ENCODE data around the gene C12orf43.

Gene C12orf43

DNA sequence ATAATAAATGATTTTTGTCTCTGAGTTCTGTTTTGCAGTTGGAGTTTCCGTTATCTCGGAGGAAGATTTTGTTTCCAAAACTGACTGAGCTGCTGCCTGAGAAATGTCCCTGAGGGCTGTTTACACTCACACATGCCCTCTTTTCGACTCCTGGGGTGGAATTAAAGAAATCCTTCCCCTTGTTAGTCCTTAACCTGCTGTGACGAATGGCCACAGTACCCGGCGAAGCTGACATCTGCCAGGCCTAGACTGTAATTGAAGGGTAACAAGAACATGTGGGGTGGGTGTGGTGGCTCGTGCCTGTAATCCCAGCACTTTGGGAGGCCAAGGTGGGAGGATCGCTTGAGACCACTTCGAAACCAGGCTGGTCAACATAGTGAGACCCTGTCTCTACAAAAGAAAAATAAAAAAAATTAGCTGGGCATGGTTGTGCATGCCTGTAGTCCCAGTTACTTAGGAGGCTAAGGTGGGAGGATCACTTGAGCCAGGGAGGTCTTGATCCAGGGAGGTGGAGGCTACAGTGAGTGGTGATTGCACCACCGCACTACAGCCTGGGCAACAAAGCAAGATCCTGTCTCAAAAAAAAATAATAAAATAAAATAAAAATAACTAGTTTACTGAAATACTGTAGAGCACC lies 14.4 kb upstream of the C12orf43 start:
- Histone ChIP-seq H3K9me3 (ENCODE audit: control insufficient read depth in 2 of 2, low read length in 2 of 2) (no peaks in the 10 kb centered on the region), H3K9ac (ENCODE audit: low read depth in 1 of 2, low read length in 2 of 2) (no peak overlapping the region), H3K27ac (ENCODE audit: low read depth in 2 of 2, low read length in 2 of 2) (no peak overlapping the region), H3K36me3 (ENCODE audit: control insufficient read depth in 2 of 2, insufficient read depth in 2 of 2, low read length in 2 of 2) (peaks cover 0 to 12% of the 10 kb centered on the region in 2 donors), H3K27me3 (ENCODE audit: control insufficient read depth in 2 of 2, insufficient read depth in 2 of 2, low read length in 2 of 2) (no peaks in the 10 kb centered on the region), H3K4me3 (ENCODE audit: low read length in 2 of 2) (no peak overlapping the region), H3K4me1 (ENCODE audit: control insufficient read depth in 2 of 2, insufficient read depth in 2 of 2, low read length in 2 of 2) (peaks cover 8 to 13% of the 10 kb centered on the region in 2 donors)

DNA sequence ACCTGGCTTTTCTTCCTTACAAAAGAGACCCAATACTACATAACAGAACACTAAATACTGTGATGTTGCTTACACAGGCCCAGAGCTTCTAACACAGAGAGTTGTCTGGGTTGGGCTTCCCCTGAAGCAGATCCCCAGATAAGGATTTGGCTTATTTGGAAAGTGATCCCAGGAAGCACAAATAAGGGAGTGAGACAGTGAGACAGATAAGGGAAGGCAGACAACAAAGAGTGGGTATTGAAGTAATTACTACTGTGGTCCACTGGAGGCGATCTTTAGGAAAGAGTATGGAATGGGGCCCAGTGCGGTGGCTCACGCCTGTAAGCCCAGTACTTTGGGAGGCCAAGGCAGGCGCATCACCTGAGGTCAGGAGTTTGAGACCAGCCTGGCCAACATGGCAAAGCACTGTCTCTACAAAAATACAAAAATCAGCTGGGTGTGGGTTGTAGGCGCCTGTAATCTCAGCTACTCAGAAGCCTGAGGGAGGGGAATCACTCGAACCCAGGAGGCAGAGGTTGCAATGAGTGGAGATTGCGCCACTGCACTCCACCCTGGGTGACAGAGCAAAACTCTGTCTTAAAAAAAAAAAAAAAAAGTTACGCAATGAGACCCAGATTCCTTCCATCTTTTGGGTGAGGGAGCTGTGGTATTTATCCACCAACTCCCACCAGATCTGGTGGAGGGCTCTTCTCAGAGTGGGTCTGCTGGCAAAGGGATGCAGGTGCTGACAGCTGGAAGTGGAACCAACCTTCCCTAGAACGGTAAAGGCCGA lies 10.2 kb upstream of the C12orf43 start:
- Histone ChIP-seq H3K4me1 (ENCODE audit: control insufficient read depth in 2 of 2, insufficient read depth in 2 of 2, low read length in 2 of 2) (peaks cover 7 to 15% of the 10 kb centered on the region in 2 donors), H3K27me3 (ENCODE audit: control insufficient read depth in 2 of 2, insufficient read depth in 2 of 2, low read length in 2 of 2) (no peaks in the 10 kb centered on the region), H3K27ac (ENCODE audit: low read depth in 2 of 2, low read length in 2 of 2) (peak overlapping the region; percentile 84 to 94), H3K9me3 (ENCODE audit: control insufficient read depth in 2 of 2, low read length in 2 of 2) (no peaks in the 10 kb centered on the region), H3K4me3 (ENCODE audit: low read length in 2 of 2) (peak overlapping the region in 1 of 2 donors; percentile 37), H3K36me3 (ENCODE audit: control insufficient read depth in 2 of 2, insufficient read depth in 2 of 2, low read length in 2 of 2) (peaks cover 0 to 8% of the 10 kb centered on the region in 2 donors), H3K9ac (ENCODE audit: low read depth in 1 of 2, low read length in 2 of 2) (peak overlapping the region in 1 of 2 donors; percentile 34)

DNA sequence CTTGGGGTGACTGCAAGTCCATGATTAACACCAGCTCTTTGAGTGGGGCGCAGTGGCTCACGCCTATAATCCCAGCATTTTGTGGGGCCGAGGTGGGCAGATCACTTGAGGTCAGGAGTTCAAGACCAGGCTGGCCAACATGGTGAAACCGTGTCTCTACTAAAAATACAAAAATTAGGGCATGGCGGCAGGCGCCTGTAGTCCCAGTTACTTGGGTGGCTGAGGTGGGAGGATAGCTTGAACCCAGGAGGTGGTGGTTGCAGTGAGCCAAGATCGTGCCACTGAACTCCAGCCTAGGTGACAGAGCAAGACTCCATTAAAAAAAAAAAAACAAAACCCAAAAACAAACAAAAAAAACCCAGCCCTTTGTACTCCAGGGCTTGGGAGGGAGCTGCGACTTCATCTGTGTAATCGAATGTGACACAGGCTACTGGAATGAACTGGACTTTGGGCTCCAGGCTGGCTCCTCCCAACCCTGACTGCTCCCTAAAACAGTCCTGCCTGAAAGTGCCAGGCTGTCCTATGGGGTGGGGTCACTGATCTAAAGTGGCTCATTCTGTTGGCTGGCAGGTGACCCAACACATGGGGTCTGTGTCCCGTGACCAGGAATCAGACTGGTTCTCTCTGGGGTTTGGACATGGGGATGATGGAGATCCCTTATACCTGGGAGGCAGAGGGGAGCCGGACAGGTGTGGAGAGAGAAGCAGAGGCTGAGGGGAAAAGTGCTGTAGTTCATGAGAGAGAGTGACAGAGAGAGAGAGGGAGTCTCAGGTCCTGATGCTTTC lies 9.3 kb upstream of the C12orf43 start:
- Histone ChIP-seq H3K4me3 (ENCODE audit: low read length in 2 of 2) (peak overlapping the region in 1 of 2 donors; percentile 37), H3K4me1 (ENCODE audit: control insufficient read depth in 2 of 2, insufficient read depth in 2 of 2, low read length in 2 of 2) (peaks cover 7 to 15% of the 10 kb centered on the region in 2 donors), H3K27ac (ENCODE audit: low read depth in 2 of 2, low read length in 2 of 2) (peak overlapping the region; percentile 84 to 94), H3K9ac (ENCODE audit: low read depth in 1 of 2, low read length in 2 of 2) (peak overlapping the region; percentile 34 to 47), H3K9me3 (ENCODE audit: control insufficient read depth in 2 of 2, low read length in 2 of 2) (no peaks in the 10 kb centered on the region), H3K27me3 (ENCODE audit: control insufficient read depth in 2 of 2, insufficient read depth in 2 of 2, low read length in 2 of 2) (no peaks in the 10 kb centered on the region), H3K36me3 (ENCODE audit: control insufficient read depth in 2 of 2, insufficient read depth in 2 of 2, low read length in 2 of 2) (peaks cover 0 to 8% of the 10 kb centered on the region in 2 donors)

DNA sequence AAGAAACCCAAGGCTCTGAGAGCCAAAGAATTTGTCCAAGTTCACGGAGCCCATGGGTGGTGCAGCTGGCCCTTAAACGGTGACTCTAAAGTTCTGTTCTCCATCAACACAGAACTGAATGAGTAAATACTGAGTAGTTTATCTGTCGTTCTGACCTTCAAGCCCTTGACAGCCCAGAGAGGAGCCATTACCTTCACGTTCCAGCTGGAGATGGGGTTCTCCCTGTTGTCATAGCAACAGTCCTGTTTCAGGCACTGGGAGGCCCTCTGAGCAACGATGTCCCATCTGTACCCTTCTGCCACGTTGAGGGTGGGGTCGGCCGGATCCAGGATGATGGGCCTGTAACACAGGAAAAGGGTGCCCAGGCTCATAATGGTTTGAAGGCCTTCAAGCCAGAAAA lies 7.5 kb upstream of the C12orf43 start:
- peaks cover 0 to 10% of the 10 kb centered on the region in 2 donors for H3K36me3 ChIP-seq (ENCODE audit: control insufficient read depth in 2 of 2, insufficient read depth in 2 of 2, low read length in 2 of 2)
- H3K4me1 ChIP-seq (ENCODE audit: control insufficient read depth in 2 of 2, insufficient read depth in 2 of 2, low read length in 2 of 2), result peaks cover 7 to 15% of the 10 kb centered on the region in 2 donors
- no peaks in the 10 kb centered on the region for H3K27me3 ChIP-seq (ENCODE audit: control insufficient read depth in 2 of 2, insufficient read depth in 2 of 2, low read length in 2 of 2)
- H3K9ac ChIP-seq (ENCODE audit: low read depth in 1 of 2, low read length in 2 of 2), result no peak overlapping the region
- no peaks in the 10 kb centered on the region for H3K9me3 ChIP-seq (ENCODE audit: control insufficient read depth in 2 of 2, low read length in 2 of 2)
- H3K27ac ChIP-seq (ENCODE audit: low read depth in 2 of 2, low read length in 2 of 2), result no peak overlapping the region
- H3K4me3 ChIP-seq (ENCODE audit: low read length in 2 of 2), result no peak overlapping the region

DNA sequence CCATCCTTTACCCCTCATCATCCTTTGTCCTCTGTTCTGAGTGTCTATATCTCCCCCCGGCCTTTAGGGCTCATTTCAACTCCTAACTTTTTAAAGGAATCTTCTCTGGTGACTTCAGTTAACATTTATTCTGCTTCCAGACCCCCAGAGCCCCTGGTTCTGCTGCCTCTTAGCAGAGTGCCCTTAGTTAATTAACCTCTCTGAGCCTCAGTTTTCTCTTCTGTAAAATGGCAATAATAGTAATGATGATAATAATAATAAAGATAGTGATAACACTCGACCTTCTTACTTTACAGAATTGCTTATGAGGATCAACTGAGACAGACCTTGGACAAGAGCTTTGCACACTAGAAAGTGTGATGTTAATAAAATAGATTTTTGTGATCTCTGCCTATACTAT lies 6.4 kb upstream of the C12orf43 start:
- no peak overlapping the region for H3K9ac ChIP-seq (ENCODE audit: low read depth in 1 of 2, low read length in 2 of 2)
- H3K27me3 ChIP-seq (ENCODE audit: control insufficient read depth in 2 of 2, insufficient read depth in 2 of 2, low read length in 2 of 2), result no peaks in the 10 kb centered on the region
- H3K36me3 ChIP-seq (ENCODE audit: control insufficient read depth in 2 of 2, insufficient read depth in 2 of 2, low read length in 2 of 2), result peaks cover 0 to 5% of the 10 kb centered on the region in 2 donors
- H3K9me3 ChIP-seq (ENCODE audit: control insufficient read depth in 2 of 2, low read length in 2 of 2), result no peaks in the 10 kb centered on the region
- H3K4me1 ChIP-seq (ENCODE audit: control insufficient read depth in 2 of 2, insufficient read depth in 2 of 2, low read length in 2 of 2), result peaks cover 7 to 15% of the 10 kb centered on the region in 2 donors
- H3K27ac ChIP-seq (ENCODE audit: low read depth in 2 of 2, low read length in 2 of 2), result no peak overlapping the region
- H3K4me3 ChIP-seq (ENCODE audit: low read length in 2 of 2), result no peak overlapping the region

DNA sequence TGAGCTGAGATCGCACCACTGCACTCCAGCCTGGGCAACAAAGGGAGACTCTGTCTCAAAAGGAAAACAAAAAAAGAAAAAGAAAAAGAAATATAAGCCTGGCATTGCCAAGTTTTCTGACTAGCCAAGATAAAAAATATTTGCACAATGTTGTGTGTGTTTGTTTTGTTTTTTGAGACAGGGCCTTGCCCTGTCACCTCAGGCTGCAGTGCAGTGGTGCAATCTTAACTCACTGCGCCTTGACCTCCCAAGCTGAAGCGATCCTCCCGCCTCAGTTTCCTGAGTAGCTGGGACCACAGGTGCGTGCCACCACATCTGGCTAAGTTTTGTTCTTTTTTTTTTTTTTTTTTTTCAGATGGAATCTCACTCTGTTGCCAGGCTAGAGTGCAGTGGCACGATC lies 5.5 kb upstream of the C12orf43 start:
- peaks cover 7 to 15% of the 10 kb centered on the region in 2 donors for H3K4me1 ChIP-seq (ENCODE audit: control insufficient read depth in 2 of 2, insufficient read depth in 2 of 2, low read length in 2 of 2)
- H3K36me3 ChIP-seq (ENCODE audit: control insufficient read depth in 2 of 2, insufficient read depth in 2 of 2, low read length in 2 of 2), result peaks cover 0 to 2% of the 10 kb centered on the region in 2 donors
- no peak overlapping the region for H3K9ac ChIP-seq (ENCODE audit: low read depth in 1 of 2, low read length in 2 of 2)
- H3K4me3 ChIP-seq (ENCODE audit: low read length in 2 of 2), result no peak overlapping the region
- H3K9me3 ChIP-seq (ENCODE audit: control insufficient read depth in 2 of 2, low read length in 2 of 2), result no peaks in the 10 kb centered on the region
- H3K27ac ChIP-seq (ENCODE audit: low read depth in 2 of 2, low read length in 2 of 2), result no peak overlapping the region
- no peaks in the 10 kb centered on the region for H3K27me3 ChIP-seq (ENCODE audit: control insufficient read depth in 2 of 2, insufficient read depth in 2 of 2, low read length in 2 of 2)

DNA sequence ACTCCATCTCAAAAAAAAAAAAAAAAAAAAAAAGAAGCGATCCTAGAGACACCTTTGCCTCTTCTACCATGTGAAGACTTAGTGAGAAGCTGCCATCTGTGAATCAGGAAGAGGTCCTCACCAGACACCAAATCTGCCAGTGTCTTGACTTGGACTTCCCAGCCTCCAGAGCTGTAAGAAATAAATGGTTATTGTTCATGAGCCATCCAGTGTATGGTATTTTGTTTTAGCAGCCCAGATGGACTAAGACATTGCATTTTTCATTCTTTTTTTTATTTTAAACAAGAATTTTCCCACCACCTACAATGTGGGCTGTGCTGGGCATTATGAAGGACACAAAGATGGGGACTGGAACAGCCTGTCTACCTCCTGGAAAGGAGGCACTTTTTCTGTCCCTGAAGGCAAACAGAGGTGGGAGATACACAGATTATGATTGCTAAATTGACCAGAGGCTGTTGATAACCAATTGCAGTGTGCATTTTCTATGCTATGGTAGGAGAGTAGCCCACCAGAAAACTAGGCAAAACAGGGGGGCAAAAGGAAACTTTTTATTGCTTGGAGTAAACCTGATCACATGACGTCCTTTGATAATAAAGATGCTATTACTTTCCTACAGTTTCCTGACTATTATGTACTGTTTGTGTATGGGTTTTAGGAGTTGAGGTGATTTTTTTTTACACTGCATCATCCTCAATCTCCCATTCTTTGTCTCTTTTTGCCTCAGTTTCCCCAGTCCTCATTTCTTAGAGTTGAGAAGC lies 2.8 kb upstream of the C12orf43 start:
- Histone ChIP-seq H3K9ac (ENCODE audit: low read depth in 1 of 2, low read length in 2 of 2) (no peak overlapping the region), H3K27me3 (ENCODE audit: control insufficient read depth in 2 of 2, insufficient read depth in 2 of 2, low read length in 2 of 2) (no peaks in the 10 kb centered on the region), H3K4me3 (ENCODE audit: low read length in 2 of 2) (no peak overlapping the region), H3K36me3 (ENCODE audit: control insufficient read depth in 2 of 2, insufficient read depth in 2 of 2, low read length in 2 of 2) (peaks cover 0 to 2% of the 10 kb centered on the region in 2 donors), H3K4me1 (ENCODE audit: control insufficient read depth in 2 of 2, insufficient read depth in 2 of 2, low read length in 2 of 2) (peaks cover 5 to 12% of the 10 kb centered on the region in 2 donors), H3K27ac (ENCODE audit: low read depth in 2 of 2, low read length in 2 of 2) (no peak overlapping the region), H3K9me3 (ENCODE audit: control insufficient read depth in 2 of 2, low read length in 2 of 2) (no peaks in the 10 kb centered on the region)

DNA sequence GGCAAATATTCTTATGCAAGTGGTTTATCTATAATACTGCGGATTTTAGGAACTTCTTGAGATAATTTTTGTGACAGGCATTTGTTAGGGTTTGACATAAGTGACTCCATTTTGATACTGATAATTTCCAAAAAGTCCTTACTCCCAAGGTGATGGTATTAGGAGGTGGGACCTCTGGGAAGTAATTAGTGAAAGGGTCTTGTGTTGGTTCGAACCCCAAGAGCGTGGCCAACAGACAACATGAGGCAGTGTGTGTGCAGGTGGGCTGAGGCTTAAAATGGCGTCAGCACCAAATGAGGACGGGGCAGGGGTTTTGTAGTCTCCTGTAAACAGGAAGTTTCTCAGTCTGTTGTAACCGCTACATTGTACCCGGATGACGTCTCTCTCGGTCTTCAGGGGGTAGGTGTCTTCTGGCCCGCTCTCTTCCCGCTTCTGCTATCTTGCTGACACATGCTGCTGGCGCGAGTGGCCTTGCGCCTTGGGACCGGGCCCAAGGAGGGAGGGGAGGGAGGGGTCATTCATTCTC lies 1.7 kb upstream of the C12orf43 start:
- no peak overlapping the region for H3K9ac ChIP-seq (ENCODE audit: low read depth in 1 of 2, low read length in 2 of 2)
- H3K27me3 ChIP-seq (ENCODE audit: control insufficient read depth in 2 of 2, insufficient read depth in 2 of 2, low read length in 2 of 2), result no peaks in the 10 kb centered on the region
- H3K27ac ChIP-seq (ENCODE audit: low read depth in 2 of 2, low read length in 2 of 2), result no peak overlapping the region
- H3K36me3 ChIP-seq (ENCODE audit: control insufficient read depth in 2 of 2, insufficient read depth in 2 of 2, low read length in 2 of 2), result peaks cover 3 to 6% of the 10 kb centered on the region in 2 donors
- peaks cover 5 to 12% of the 10 kb centered on the region in 2 donors for H3K4me1 ChIP-seq (ENCODE audit: control insufficient read depth in 2 of 2, insufficient read depth in 2 of 2, low read length in 2 of 2)
- no peaks in the 10 kb centered on the region for H3K9me3 ChIP-seq (ENCODE audit: control insufficient read depth in 2 of 2, low read length in 2 of 2)
- H3K4me3 ChIP-seq (ENCODE audit: low read length in 2 of 2), result no peak overlapping the region

DNA sequence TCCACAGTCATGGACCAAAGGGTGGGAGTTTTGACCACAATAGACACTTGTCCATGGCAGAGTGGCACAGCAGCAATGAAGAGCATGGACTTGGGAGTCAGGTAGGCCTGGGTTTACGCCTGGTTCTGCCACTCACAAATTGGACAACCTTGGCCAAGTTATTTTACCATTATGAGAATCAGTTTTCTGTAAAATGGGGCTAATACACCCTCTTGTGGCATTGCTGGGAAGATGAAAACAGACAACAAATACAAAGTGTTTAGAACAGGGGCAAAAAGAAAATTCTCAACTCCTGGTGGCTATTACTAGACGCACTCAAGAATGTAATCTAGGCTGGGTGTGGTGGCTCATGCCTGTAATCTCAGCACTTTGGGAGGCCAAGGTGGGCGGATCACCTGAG lies 2.6 kb downstream of the C12orf43 start:
- Histone ChIP-seq H3K9ac (ENCODE audit: low read depth in 1 of 2, low read length in 2 of 2) (no peak overlapping the region), H3K27me3 (ENCODE audit: control insufficient read depth in 2 of 2, insufficient read depth in 2 of 2, low read length in 2 of 2) (no peaks in the 10 kb centered on the region), H3K9me3 (ENCODE audit: control insufficient read depth in 2 of 2, low read length in 2 of 2) (no peaks in the 10 kb centered on the region), H3K4me1 (ENCODE audit: control insufficient read depth in 2 of 2, insufficient read depth in 2 of 2, low read length in 2 of 2) (peaks cover 5 to 12% of the 10 kb centered on the region in 2 donors), H3K27ac (ENCODE audit: low read depth in 2 of 2, low read length in 2 of 2) (no peak overlapping the region), H3K4me3 (ENCODE audit: low read length in 2 of 2) (no peak overlapping the region), H3K36me3 (ENCODE audit: control insufficient read depth in 2 of 2, insufficient read depth in 2 of 2, low read length in 2 of 2) (peaks cover 21 to 34% of the 10 kb centered on the region in 2 donors)

Data from mucosa of rectum (tissue), 2 donors.